ENCODE measurements around the gene PCDH20. TPM values are rescaled to one million over a fixed set of nuclear protein-coding genes. Genes with fewer than 3 reads are reported as not detected.
"Not testable (repeated sequence)": the region's sequence is repeated elsewhere in the genome, so short reads cannot be mapped to it uniquely, and the experiment has no call there.

The PCDH20 gene
- total RNA-seq, 1 donor from 2014 or later, result 7.2 TPM

DNA sequence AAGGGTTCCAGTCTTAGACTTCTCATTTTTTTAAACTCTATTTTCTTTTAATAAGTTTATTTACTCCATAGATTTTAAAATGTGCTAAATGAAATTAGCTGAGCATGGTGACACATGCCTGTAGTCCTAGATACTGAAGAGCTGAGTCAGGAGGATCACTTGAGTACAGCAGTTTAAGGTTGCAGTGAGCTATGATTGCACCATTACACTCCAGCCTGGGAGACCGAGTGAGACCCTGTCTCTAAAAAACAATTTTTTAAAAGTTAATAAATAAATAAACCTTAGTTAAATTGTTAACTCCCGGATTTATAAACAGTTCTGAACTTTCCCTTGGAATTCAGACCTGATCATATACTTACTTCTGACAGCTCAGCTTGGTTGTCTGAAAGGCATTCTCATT is 32.5 kb downstream of the PCDH20 start:
- Mint-ChIP-seq H3K27ac (no peak overlapping the region), H3K27me3 (no peaks in the 10 kb centered on the region), H3K4me1 (ENCODE audit: unreplicated experiment) (no peaks in the 10 kb centered on the region), H3K9me3 (no peaks in the 10 kb centered on the region), H3K36me3 (no peaks in the 10 kb centered on the region), H3K4me3 (no peak overlapping the region)
- TF ChIP-seq, protein P1, sequence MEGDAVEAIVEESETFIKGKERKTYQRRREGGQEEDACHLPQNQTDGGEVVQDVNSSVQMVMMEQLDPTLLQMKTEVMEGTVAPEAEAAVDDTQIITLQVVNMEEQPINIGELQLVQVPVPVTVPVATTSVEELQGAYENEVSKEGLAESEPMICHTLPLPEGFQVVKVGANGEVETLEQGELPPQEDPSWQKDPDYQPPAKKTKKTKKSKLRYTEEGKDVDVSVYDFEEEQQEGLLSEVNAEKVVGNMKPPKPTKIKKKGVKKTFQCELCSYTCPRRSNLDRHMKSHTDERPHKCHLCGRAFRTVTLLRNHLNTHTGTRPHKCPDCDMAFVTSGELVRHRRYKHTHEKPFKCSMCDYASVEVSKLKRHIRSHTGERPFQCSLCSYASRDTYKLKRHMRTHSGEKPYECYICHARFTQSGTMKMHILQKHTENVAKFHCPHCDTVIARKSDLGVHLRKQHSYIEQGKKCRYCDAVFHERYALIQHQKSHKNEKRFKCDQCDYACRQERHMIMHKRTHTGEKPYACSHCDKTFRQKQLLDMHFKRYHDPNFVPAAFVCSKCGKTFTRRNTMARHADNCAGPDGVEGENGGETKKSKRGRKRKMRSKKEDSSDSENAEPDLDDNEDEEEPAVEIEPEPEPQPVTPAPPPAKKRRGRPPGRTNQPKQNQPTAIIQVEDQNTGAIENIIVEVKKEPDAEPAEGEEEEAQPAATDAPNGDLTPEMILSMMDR (conservative IDR thresholded peaks at IDR 0.05), result no peak
- no peak for DNase-seq (ENCODE audit: extremely low spot score, unreplicated experiment)

DNA sequence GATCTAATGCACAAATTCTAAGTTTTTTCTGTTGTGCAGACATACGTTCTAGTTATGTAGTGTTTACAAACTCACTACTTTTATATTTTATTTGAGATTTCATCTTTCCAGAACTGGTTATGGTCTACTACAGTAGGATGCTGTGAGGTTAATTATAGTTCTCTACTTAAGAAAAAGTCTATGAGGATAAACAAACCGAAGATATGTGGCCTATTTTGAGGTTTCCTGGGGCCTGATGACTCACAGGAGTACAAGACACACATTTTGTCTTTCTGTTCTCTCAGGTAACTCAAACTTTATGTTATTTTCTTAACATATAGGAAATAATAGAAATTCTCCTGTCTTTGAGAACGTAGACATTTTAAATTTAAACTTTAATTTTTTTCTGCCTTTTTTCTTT is 45.1 kb downstream of the PCDH20 start:
- Mint-ChIP-seq H3K27ac (no peak overlapping the region), H3K4me3 (no peak overlapping the region), H3K9me3 (no peaks in the 10 kb centered on the region), H3K4me1 (ENCODE audit: unreplicated experiment) (no peaks in the 10 kb centered on the region), H3K27me3 (no peaks in the 10 kb centered on the region), H3K36me3 (no peaks in the 10 kb centered on the region)
- TF ChIP-seq, protein P1 (conservative IDR thresholded peaks at IDR 0.05), result no peak
- DNase-seq (ENCODE audit: extremely low spot score, unreplicated experiment), result no peak

DNA sequence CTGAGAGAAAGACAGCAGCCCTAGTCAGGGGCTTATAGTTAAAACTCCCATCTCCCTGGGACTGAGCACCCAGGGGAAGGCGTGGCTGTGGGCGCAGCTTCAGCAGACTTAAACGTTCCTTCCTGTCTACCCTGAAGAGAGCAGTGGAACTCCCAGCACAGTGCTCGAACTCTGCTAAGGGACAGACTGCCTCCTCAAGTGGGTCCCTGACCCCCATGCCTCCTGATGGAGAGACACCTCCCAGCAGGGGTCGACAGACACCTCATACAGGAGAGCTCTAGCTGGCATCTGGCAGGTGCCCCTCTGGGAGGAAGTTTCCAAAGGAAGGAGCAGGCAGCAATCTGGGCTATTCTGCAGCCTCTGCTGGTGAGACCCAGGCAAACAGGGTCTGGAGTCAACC is 51.0 kb downstream of the PCDH20 start:
- H3K36me3 Mint-ChIP-seq; H3K4me1 Mint-ChIP-seq (ENCODE audit: unreplicated experiment); H3K27me3 Mint-ChIP-seq; DNase-seq (ENCODE audit: extremely low spot score, unreplicated experiment); H3K27ac Mint-ChIP-seq; H3K4me3 Mint-ChIP-seq; H3K9me3 Mint-ChIP-seq: not testable (repeated sequence)

DNA sequence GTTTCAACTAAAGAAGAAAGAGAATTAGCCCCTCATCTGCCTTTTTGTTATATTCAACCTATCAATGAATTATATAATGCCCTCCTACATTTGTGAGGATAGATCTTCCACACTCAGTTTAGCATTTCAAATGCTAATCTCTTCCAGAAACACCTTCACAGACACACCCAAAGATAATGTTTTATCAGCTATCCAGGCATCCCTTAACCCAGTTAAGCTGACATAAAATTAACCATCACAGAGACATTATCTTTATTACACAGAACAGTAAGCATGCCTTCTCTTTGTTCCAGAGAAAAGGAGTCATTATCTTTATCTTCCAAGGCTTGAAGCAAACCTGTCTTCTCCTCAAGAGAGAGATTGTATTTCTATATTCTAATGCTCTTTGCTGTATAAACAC is 53.1 kb downstream of the PCDH20 start:
- H3K4me1 Mint-ChIP-seq (ENCODE audit: unreplicated experiment), result peaks cover 12% of the 10 kb centered on the region
- H3K27me3 Mint-ChIP-seq, result peaks cover 4% of the 10 kb centered on the region
- TF ChIP-seq, protein P1 (conservative IDR thresholded peaks at IDR 0.05), result no peak
- H3K36me3 Mint-ChIP-seq, result no peaks in the 10 kb centered on the region
- H3K27ac Mint-ChIP-seq, result no peak overlapping the region
- H3K4me3 Mint-ChIP-seq, result no peak overlapping the region
- peaks cover 5% of the 10 kb centered on the region for H3K9me3 Mint-ChIP-seq
- no peak for DNase-seq (ENCODE audit: extremely low spot score, unreplicated experiment)

All from type B pancreatic cell (in vitro differentiated cells).